NCI-H1092 (cell line): ENCODE data around the gene WDR86.

Source experiments
- DNase-seq: peaks from one replicate; lab custom pipeline; 2025; lab: John Stamatoyannopoulos, UW

WDR86 gene

GRCh38 chr7:151391358-151391730 lies 18.5 kb downstream of the WDR86 start:
- DNase-seq, result no peak

GRCh38 chr7:151390598-151391357 lies 19.1 kb downstream of the WDR86 start:
- no peak for DNase-seq

- no peak for DNase-seq
Observed at GRCh38 chr7:151389768-151390597, 19.9 kb downstream of the WDR86 start.

DNA sequence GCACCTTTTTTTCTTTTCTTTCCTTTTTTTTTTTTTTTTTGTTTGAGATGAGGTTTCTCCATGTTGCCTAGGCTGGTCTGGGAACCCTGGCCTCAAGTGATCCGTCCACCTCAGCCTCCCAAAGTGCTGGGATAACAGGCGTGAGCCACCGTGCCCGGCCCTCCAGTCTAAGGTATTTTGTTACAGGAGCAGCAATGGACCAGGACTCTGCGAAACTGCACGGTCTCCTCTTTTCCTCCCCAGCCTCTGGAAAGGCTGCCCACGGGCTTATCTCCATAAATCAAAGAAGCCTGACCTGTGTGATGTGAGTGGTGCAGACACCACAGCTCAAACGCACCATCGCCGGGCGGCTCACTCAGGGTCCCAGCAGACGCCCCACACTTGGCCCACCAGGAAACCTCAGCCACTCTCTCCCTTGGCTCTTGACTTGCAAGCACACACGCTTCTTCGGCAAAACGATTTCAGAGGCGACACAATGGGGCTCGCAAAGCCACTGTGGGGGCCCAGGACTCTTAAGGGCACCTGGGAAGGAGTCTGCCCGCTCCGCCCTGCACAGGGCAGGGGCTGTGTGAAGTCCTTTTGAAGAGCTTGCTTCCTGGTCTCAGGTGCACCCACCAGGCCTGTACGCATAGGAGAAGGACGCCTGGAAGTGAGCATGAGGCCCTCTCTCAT lies 20.6 kb downstream of the WDR86 start:
- no peak for DNase-seq

- DNase-seq, result no peak
Observed at GRCh38 chr7:151388430-151388829, 21.4 kb downstream of the WDR86 start.

GRCh38 chr7:151388007-151388297 lies 21.9 kb downstream of the WDR86 start:
- no peak for DNase-seq

- DNase-seq, result no peak
Observed at GRCh38 chr7:151387161-151388006, 22.5 kb downstream of the WDR86 start.

- DNase-seq, result no peak
Observed at GRCh38 chr7:151386301-151387160, 23.3 kb downstream of the WDR86 start.

DNA sequence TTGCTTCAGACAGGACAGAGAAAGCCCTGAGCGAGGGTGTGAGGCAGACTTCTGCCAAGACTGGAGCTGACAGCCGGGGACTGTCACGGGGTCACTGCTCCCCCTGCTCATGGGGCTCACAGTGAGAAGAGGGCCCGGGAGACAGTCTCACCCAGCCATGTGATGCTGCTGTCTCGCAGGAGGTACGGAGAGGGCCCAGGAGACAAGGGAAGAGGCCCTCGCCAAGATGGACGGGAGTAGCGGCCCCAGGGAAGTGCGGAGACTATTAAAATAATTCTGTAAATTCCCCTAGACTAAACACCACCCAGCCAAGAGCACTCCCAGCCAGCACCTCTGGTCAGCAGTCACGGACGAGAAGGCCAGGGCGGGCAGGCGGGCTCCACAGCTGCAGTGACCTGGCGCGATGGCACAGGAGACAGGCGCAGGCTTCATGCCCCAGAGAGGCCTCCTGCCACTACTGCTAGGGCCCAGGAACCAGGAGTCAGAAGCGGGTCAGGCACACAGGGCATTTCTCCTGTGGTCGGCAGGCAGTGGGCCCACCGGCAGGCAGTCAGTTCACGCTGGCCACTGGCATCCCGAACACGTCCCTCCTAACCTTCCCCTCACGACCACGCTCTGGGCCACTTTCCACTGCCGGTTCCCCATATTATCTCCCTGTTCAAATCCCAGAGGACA lies 24.1 kb downstream of the WDR86 start:
- DNase-seq, result no peak

DNA sequence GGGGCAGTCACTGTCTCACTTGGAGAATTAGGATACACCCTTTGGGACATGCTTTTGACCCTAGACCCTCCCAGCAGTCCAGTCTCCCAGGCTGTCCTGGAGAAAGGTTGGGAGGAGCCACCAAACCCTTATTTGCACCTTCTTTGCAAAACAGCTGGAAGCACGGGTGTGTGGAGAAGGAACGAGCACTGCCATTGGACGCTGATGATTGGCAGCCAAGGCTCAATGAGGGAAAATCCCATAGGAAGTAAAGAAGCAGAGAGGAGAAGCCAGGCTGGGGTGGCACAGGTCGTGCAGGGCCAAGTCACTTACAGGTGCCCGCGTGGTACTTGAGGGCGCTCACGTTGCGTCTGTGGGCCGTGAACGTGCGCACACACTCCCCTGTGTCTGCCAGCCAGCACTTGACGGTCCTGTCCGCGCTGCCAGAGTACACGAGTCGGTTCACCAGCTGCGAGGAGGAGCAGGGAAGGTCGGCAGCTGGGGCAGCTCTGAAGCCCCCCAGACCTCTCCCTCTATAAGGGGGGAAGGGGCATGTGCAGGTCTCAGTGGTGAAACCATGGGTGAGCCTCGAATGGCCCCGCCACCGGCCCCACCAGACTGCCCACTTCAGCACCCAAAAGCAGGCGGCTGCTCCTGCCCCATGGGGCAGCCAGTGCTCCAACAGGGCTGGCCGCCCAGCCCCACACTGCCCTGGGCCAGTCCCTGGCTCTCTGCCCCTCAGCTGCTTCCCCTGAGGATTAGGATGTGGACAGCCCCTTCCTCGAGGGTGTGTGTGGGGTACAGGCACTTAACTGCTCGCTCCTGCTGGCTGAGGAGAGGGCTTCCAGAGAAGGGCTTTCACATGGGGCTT lies 24.8 kb downstream of the WDR86 start:
- DNase-seq, result no peak

DNA sequence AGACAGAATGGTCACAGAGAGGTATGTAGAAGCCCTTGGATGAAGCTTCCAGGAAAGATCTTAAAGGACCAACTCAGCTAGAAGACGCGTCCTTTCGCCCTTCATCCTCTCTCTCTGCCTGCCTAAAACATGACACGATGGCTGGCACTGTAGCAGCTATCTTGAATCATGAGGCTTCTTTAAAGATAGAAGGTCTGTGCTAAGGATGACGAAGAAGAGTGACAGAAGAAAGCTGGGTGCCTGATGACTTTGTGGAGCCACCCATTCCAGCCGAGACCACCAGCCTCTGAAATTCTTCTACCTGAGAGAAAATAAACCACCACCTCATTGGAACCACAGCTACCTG lies 25.5 kb downstream of the WDR86 start:
- DNase-seq, result no peak

DNA sequence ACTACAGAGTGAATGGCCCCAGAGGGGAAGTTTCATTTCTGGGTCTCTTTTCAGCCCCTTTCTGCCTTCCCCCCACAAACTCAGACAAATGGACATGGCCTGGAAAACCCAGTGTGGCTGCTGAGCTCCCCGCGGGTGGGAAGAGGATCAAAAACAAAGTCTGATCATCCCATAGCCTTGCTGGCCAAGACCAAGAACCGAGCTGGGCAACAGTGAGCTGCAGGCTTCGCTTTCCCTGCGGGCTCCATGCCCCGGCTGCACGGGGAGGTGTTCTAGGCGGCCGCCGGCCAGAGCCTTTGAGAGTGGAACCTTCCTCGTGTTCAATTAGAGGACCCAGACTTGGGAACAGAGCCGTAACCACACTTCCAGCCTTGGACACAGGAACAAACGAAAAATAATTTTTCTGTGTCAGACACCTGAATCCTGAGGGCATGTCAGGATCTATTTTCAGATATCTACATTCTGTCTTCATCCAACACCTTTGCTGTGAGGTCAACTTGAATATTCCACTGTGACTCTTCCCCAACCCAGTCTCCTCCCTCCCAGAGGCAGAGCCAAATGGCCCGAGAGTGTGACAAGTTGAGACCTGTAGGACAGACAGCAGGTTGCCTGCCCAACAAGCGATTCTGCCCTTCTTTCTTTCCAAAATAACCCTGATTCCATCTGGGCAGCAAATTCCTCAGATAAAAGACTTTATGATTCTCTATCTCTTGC lies 26.0 kb downstream of the WDR86 start:
- DNase-seq, result no peak

- DNase-seq, result peak; percentile 62
Observed at GRCh38 chr7:151382079-151382885, 27.6 kb downstream of the WDR86 start.

DNA sequence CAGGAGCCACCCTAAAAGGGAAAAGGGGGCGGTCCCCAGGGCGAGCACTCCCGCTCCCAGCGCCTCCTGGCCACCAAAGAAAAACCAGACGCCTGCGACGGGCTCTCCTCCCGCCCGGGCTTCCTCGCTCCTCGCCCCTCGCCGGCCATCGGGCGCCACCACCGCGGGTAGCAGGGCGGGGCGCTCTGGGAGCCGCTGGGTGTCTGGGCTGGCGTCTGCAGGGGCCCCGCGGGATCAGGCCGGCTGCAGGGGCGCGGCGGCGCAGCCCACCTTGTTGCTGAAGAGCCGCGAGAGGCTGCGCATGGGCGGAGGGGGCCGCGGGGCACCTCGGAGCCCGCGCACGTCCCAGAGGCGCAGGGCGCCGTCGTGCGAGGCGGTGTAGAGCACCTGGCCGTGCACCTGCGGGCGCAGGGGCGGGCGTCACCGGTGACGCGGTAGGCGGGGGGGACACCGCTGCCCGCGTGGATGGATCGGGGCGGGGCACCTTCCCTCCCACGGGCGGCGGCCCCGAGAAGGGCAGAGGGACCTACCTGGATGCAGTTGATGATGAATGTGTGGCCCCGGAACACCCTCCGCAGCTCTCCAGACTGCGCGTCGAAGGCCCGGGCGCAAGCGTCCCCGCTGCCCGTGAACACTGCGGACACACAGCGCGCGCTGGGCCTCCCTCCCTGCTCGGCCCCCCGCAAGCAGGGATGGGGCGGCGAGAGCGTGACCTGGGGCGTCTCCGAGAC lies 28.3 kb downstream of the WDR86 start:
- no peak for DNase-seq

GRCh38 chr7:151381098-151381347 lies 28.8 kb downstream of the WDR86 start:
- DNase-seq, result no peak

DNA sequence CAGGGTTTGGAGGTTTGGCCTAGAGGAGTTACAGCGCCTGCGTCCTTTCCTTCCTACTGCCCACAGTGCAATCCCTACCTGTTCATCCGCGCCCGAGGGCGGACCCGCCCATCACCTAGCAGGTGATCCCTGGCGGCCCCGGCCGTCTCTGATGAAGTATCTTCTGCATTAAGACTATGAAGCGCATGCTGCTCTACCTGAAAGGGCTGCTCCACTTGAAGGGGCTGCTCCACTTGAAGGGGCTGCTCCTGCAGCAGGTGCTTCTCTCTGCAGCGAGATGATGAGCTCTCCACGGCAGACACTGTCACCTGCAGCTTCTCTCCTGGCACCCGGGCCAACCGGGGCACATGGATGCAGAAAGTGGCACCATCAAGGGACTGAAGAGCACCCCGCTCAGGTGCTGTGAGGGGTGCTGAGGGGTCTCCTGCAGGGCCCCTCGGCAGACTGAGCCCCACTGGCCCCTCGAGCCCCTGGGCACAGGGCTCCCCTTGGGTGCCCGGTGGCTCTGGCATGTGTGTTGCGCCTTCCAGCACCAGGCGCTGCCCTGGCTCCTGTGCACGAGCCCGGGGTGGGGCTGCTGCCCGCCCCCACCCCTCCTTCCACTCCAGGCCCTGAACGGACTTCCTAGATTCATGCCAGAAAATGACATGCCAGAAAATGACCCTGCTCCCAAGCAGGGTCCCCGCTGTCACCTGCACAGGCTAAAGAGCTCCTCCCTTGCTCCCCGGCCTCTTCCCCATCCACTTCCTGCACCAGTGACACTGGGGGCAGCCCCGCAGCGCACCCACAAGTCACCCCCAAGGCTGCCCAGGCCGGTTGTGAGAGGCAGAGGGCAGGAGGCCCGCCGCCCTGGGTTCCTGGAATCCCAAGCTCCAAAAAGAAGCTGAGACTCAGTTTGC lies 29.4 kb downstream of the WDR86 start:
- no peak for DNase-seq
